Mammary epithelial cell (primary cell): ENCODE results near the gene SERPINA12.

Source experiments
- CTCF ChIP-seq, 2 donors: IDR thresholded peaks in 1 of 2; conservative IDR thresholded peaks in 1 of 2; 2 replicates each; pipeline ENCODE4 v1.5.1; 2011 to 2012; ENCODE audit warnings: inconsistent platforms in 2 of 2, low read length in 2 of 2, mild to moderate bottlenecking in 2 of 2, control low read depth in 1 of 2, low read depth in 1 of 2; ENCODE audit not compliant: insufficient read depth in 1 of 2; ENCODE audit errors: extremely low read depth in 1 of 2
- EZH2 ChIP-seq: IDR thresholded peaks from 2 replicates; pipeline ENCODE4 v1.6.1; 2012; ENCODE audit warnings: low read length, inconsistent platforms, borderline replicate concordance

- TF ChIP-seq EZH2 (no peak), CTCF (conservative IDR thresholded peaks at IDR 0.05 in 1 of 2, IDR thresholded peaks at IDR 0.05 in 1 of 2; ENCODE audit: extremely low read depth in 1 of 2, insufficient read depth in 1 of 2, low read depth in 1 of 2, low read length in 2 of 2) (no peak)
Measured at GRCh38 chr14:94474581-94475031, 34.7 kb downstream of the SERPINA12 start.
